DND-41 (cell line): Measurements from ENCODE around the gene USP28.

Experiments
- EZH2 ChIP-seq: IDR thresholded peaks from 3 replicates; pipeline ENCODE4 v1.6.1; 2012; ENCODE audit warnings: borderline replicate concordance, low read depth, mild to moderate bottlenecking, moderate library complexity, low read length, inconsistent platforms; ENCODE audit not compliant: severe bottlenecking
- TF ChIP-seq, protein P1 (sequence below): IDR thresholded peaks from 2 replicates; pipeline ENCODE4 v1.5.1; 2012; ENCODE audit warnings: borderline replicate concordance, low read length, moderate library complexity, mild to moderate bottlenecking; ENCODE audit not compliant: poor library complexity, severe bottlenecking; ENCODE audit errors: extremely low read depth

DNA sequence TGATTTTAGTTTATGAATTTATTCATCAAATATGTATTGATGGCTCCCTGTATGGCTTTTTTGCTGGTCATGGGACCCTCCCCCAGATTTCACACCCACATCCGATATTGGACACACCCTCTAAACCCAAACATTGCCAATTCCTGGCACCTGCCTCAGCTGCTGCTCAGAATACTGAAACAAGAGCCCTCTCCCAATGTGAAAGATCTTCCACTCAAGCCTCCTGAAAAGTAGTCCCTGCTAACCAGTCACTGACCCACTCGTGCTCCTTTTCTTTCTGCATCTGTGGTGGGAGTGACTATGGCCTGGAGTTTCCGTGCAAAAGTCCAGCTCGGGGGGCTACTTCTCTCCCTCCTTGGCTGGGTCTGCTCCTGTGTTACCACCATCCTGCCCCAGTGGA is 95.9 kb downstream of the USP28 start, which contains the start of gene CLDN25:
- TF ChIP-seq, protein P1, sequence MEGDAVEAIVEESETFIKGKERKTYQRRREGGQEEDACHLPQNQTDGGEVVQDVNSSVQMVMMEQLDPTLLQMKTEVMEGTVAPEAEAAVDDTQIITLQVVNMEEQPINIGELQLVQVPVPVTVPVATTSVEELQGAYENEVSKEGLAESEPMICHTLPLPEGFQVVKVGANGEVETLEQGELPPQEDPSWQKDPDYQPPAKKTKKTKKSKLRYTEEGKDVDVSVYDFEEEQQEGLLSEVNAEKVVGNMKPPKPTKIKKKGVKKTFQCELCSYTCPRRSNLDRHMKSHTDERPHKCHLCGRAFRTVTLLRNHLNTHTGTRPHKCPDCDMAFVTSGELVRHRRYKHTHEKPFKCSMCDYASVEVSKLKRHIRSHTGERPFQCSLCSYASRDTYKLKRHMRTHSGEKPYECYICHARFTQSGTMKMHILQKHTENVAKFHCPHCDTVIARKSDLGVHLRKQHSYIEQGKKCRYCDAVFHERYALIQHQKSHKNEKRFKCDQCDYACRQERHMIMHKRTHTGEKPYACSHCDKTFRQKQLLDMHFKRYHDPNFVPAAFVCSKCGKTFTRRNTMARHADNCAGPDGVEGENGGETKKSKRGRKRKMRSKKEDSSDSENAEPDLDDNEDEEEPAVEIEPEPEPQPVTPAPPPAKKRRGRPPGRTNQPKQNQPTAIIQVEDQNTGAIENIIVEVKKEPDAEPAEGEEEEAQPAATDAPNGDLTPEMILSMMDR: no peak
- TF ChIP-seq EZH2: no peak
